MCF 10A (cell line): Measurements from ENCODE around the gene KCNMA1. TPM values are rescaled to one million over a fixed set of nuclear protein-coding genes. Genes with fewer than 3 reads are reported as not detected.

Experiments
- BruUV-seq: library from RNA; stranded (reverse); fragments of 400-500 nt; replicated peaks from 2 replicates; lab custom pipeline; 2021; lab: Mats Ljungman, UMichigan
- CTCF ChIA-PET: fragments of 300-600 bp; sonication (Branson Sonifier 250); formaldehyde crosslinking; extraction: SDS; loops from one replicate; lab custom pipeline; 2021; ENCODE audit warnings: antibody characterized with exemption, inconsistent platforms; lab: Yijun Ruan, JAX
- POLR2A ChIA-PET: fragments of 300-600, 350-650 bp; sonication (Branson Sonifier 250); formaldehyde crosslinking; extraction: SDS; loops from one replicate; lab custom pipeline; 2020; ENCODE audit warnings: antibody characterized with exemption, inconsistent platforms; lab: Yijun Ruan, JAX
- DNase-seq: peaks from one replicate; pipeline ENCODE4 v3.0.0-alpha.2; 2018; ENCODE audit not compliant: unreplicated experiment
- H3K27ac Mint-ChIP-seq: one replicate; pipeline ENCODE4 v1.8.0; 2022; ENCODE audit warnings: mild to moderate bottlenecking, low read depth, mixed read lengths; ENCODE audit not compliant: unreplicated experiment
- H3K27me3 Mint-ChIP-seq: one replicate; pipeline ENCODE4 v1.8.0; 2022; ENCODE audit warnings: mixed read lengths; ENCODE audit not compliant: insufficient read depth, unreplicated experiment
- H3K36me3 Mint-ChIP-seq: one replicate; pipeline ENCODE4 v1.8.0; 2022; ENCODE audit warnings: mild to moderate bottlenecking, moderate library complexity, mixed read lengths; ENCODE audit not compliant: insufficient read depth, unreplicated experiment
- H3K4me1 Mint-ChIP-seq: one replicate; pipeline ENCODE4 v1.8.0; 2022; ENCODE audit warnings: mixed read lengths; ENCODE audit not compliant: insufficient read depth, unreplicated experiment
- H3K4me3 Mint-ChIP-seq: one replicate; pipeline ENCODE4 v1.8.0; 2022; ENCODE audit warnings: mild to moderate bottlenecking, moderate library complexity, mixed read lengths; ENCODE audit not compliant: unreplicated experiment
- H3K9me3 Mint-ChIP-seq: one replicate; pipeline ENCODE4 v1.8.0; 2022; ENCODE audit warnings: mixed read lengths; ENCODE audit not compliant: unreplicated experiment
- CTCF ChIP-seq: fragments of 200-600 bp; IDR thresholded peaks from one replicate; pipeline ENCODE4 v1.8.0; 2022; ENCODE audit warnings: antibody characterized with exemption, mild to moderate bottlenecking; ENCODE audit not compliant: unreplicated experiment
- intact Hi-C: fragments of 100-400 bp; cut with micrococcal nuclease; formaldehyde crosslinking; loops from 2 replicates; pipeline ENCODE4 v1.14.1; 2022
- total RNA-seq: library from RNA; stranded (reverse); gene quantifications from 2 replicates; pipeline ENCODE4 v1.2.3, GENCODE V29; 2022

KCNMA1 gene
- total RNA-seq, 1 experiment from 2014 or later = 7.5 TPM

- TF ChIP-seq CTCF = no peak
- no peak for DNase-seq
- Mint-ChIP-seq H3K27me3 (no peaks in the 10 kb centered on the region), H3K4me3 (no peak overlapping the region), H3K9me3 (no peaks in the 10 kb centered on the region), H3K4me1 (no peaks in the 10 kb centered on the region), H3K36me3 (no peaks in the 10 kb centered on the region), H3K27ac (no peak overlapping the region)
- ChIA-PET CTCF (interaction anchor here (0.6 to 1.3 kb wide), 2 partner anchors 13 to 583 kb away, joined by 3 to 4 read pairs; no protein-coding TSS in a partner anchor), POLR2A (interaction anchor here (0.7 kb wide), 1 partner anchor 362 kb away, joined by 3 read pairs; no protein-coding TSS in a partner anchor)
- intact Hi-C loops = no loop called here
- no TSS peak for BruUV-seq
Measured at GRCh38 chr10:76972541-76972940, 665.1 kb downstream of the KCNMA1 start.

GRCh38 chr10:76971547-76972170 is 665.9 kb downstream of the KCNMA1 start:
- TF ChIP-seq CTCF = no peak
- Mint-ChIP-seq H3K27me3 (no peaks in the 10 kb centered on the region), H3K4me3 (no peak overlapping the region), H3K9me3 (no peaks in the 10 kb centered on the region), H3K36me3 (no peaks in the 10 kb centered on the region), H3K27ac (no peak overlapping the region), H3K4me1 (no peaks in the 10 kb centered on the region)
- DNase-seq = no peak
- ChIA-PET CTCF (interaction anchor here (0.7 to 1.6 kb wide), 3 partner anchors 11 to 73 kb away, joined by 3 to 8 read pairs (median 4); no protein-coding TSS in a partner anchor), POLR2A (no interaction called here)
- BruUV-seq = no TSS peak
- intact Hi-C loops = no loop called here

- no peaks in the 10 kb centered on the region for H3K4me1 Mint-ChIP-seq
- DNase-seq = no peak
- ChIA-PET CTCF (interaction anchor here (0.7 to 1.6 kb wide), 4 partner anchors 12 to 1613 kb away, joined by 3 to 8 read pairs (median 4); no protein-coding TSS in a partner anchor), POLR2A (no interaction called here)
- H3K9me3 Mint-ChIP-seq = no peaks in the 10 kb centered on the region
- H3K36me3 Mint-ChIP-seq = no peaks in the 10 kb centered on the region
- no peak overlapping the region for H3K4me3 Mint-ChIP-seq
- no peak for TF ChIP-seq CTCF
- H3K27ac Mint-ChIP-seq = no peak overlapping the region
- no peaks in the 10 kb centered on the region for H3K27me3 Mint-ChIP-seq
- intact Hi-C loops = no loop called here
- BruUV-seq = no TSS peak
Measured at GRCh38 chr10:76970711-76971519, 666.7 kb downstream of the KCNMA1 start.

- CTCF ChIA-PET = no interaction called here
- no peaks in the 10 kb centered on the region for H3K9me3 Mint-ChIP-seq
- POLR2A ChIA-PET = no interaction called here
Measured at GRCh38 chr10:76969366-76969948, 668.2 kb downstream of the KCNMA1 start.

More at GRCh38 chr10:76969366-76969948, 668.2 kb downstream of the KCNMA1 start:
- Mint-ChIP-seq H3K4me3 (no peak overlapping the region), H3K27me3 (no peaks in the 10 kb centered on the region), H3K36me3 (no peaks in the 10 kb centered on the region), H3K27ac (no peak overlapping the region), H3K4me1 (no peaks in the 10 kb centered on the region)
- BruUV-seq = no TSS peak
- no peak for DNase-seq
- TF ChIP-seq CTCF = no peak
- intact Hi-C loops = no loop called here
